NCI-H748 (cell line): ENCODE data around the gene FAM177B.
A peak's percentile ranks its signal among the peaks of the same experiment; 100 is the strongest.

Experiments
- DNase-seq: peaks from one replicate; lab custom pipeline; 2025; ENCODE audit not compliant: unreplicated experiment; lab: John Stamatoyannopoulos, UW

FAM177B gene

GRCh38 chr1:222785529-222785928, 48.5 kb downstream of the FAM177B start:
- no peak for DNase-seq

- no peak for DNase-seq
Observed at GRCh38 chr1:222786121-222786520, 49.1 kb downstream of the FAM177B start.

- DNase-seq, result no peak
Observed at GRCh38 chr1:222787729-222788128, 50.7 kb downstream of the FAM177B start.

DNA sequence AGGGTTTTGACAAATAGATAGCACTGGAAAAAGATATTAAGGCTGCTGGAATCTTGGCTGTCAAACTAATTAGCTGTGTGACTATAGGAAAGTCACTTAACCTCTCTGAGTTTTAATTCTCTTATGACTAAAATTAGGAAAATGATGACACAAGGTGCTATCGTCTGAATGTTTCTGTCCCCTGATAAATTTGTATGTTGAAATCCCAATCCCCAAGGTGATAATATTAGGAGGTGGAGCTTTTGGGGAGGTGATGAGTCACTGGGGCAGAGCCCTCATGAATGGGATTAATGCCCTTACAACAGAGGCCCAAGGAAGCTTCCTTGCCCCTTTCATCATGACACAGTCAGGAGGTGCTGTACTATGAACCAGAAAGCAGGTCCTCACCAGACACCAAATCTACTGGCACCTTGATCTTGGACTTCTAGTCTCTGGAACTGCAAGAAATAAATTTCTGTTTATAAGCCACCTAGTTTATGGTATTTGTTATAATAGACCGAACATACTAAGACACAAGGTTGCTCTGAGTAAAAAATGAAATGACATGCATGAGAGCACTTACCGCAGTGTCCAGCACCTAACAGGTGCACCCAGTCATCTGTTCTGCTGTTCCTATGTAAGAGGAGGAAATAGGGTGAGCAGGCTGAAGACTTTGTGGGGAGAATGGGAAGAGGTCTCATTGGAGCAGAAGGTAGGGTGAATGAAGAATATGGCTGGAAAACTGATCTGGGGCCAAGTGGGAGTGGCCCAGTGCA, 51.6 kb downstream of the FAM177B start:
- DNase-seq, result no peak

- no peak for DNase-seq
Observed at GRCh38 chr1:222790115-222790514, 53.1 kb downstream of the FAM177B start.

- no peak for DNase-seq
Observed at GRCh38 chr1:222790520-222790919, 53.5 kb downstream of the FAM177B start.

GRCh38 chr1:222791006-222791710, 54.2 kb downstream of the FAM177B start:
- DNase-seq, result no peak

DNA sequence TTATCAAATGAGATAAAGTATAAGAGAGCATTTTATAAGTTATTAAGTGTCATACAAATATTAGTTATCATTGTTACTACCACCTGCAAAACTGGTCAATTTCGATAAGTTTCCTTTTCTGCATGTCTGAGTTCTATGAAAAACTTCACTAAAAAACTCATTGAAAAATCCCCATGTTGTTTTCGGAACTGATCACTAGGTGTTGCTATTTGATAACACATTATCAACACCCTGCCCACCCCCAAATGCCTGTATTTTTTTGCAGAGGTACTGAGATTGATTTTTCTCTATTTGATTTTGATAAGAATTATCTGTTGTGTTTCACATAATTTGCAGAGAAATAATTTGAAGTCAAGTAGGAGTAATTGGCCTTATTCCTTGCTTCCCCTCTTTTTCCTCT, 55.7 kb downstream of the FAM177B start:
- peak; percentile 26 for DNase-seq

DNA sequence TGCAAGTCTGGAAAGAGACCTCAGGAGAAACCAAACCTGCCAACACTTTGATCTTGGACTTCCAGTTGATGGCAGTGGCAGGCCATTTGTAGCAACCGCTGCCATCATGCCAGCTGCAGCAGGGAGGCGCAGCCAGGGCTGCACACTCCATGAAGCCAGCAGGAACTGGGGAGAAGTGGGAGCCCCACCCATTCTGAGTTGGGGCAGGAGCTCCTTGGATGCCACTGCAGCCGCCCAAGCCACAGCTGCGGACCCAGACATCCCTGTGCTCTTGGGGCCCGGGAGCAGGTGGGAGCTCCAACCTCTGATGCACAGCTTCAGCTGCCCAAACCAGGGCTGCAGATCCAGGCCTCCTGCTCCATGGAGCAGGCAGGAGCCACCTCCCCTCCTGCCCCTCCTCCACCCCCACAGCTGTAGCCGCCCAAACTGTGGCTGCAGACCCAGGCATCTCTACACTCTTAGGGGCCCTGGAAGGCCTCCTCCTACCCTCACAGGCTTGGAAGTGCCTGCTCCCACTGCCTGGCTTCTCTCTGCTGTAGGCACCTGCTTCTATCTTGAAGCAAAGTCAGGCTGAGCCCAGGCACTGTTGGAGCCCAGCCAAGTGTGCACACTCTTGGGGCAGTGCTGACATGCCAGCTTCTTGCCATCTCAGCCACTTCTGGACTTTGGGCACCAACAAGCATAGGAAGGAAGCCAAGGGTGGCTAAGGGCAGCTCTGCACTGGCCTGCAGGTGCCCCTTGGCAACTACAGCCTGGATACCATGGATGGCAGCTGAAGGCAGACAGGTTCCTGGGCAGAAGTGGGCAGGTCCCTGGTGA, 57.9 kb downstream of the FAM177B start:
- DNase-seq, result peak; percentile 41

GRCh38 chr1:222798116-222798515, 61.1 kb downstream of the FAM177B start:
- no peak for DNase-seq

DNA sequence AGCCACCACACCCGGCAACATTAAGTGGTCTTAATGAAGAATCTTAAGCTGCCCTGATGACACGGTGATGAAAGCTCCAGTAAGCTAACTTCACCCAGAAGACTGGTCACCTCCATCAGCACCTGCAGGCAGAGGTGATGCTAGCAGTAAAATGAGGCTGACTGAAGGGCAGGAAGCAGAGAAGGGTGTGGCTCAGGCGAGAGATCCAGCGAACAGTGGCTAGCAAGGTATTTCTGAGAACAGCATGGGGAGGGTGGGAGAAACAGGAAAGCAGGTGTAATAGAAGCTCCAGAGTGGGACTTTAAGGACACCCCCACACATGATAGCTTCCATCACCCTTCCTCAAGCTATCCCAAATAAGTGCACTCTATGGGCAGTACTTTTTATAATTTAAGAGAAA, 62.0 kb downstream of the FAM177B start:
- DNase-seq, result peak; percentile 2
